GM23338 (cell line): Measurements from ENCODE around the gene KRTAP19-5. TPM values are rescaled to one million over a fixed set of nuclear protein-coding genes. Genes with fewer than 3 reads are reported as not detected.
A peak's percentile ranks its signal among the peaks of the same experiment; 100 is the strongest.

Experiments used
- ATAC-seq: fragments of 200-7000 bp; cut with Tn5 transposase; 3 replicates; pipeline ENCODE4 v1.9.1; 2020
- DNase-seq: peaks from one replicate; pipeline ENCODE4 v3.0.0-alpha.2; 2015; ENCODE audit warnings: low spot score
- H2AFZ ChIP-seq: fragments of 200-600 bp; sonication (generic); 2 replicates; pipeline ENCODE4 v1.8.0; 2016; ENCODE audit warnings: antibody characterized with exemption, mild to moderate bottlenecking, moderate library complexity
- H3F3A ChIP-seq: fragments of 200-600 bp; sonication (generic); replicated peaks from 2 replicates; pipeline ENCODE4 v1.8.0; 2017; ENCODE audit warnings: antibody characterized with exemption, mixed run types, low read depth
- H3K27ac ChIP-seq: fragments of 200-600 bp; sonication (generic); 2 replicates; pipeline ENCODE4 v1.6.1; 2016; ENCODE audit warnings: low read depth
- H3K27me3 ChIP-seq: fragments of 200-600 bp; sonication (generic); 2 replicates; pipeline ENCODE4 v1.8.0; 2016; ENCODE audit warnings: mild to moderate bottlenecking, mixed run types, moderate library complexity; ENCODE audit not compliant: insufficient read depth
- H3K36me3 ChIP-seq: fragments of 200-600 bp; sonication (generic); 2 replicates; pipeline ENCODE4 v1.8.0; 2016; ENCODE audit warnings: mild to moderate bottlenecking; ENCODE audit not compliant: insufficient read depth
- H3K4me1 ChIP-seq: fragments of 200-600 bp; sonication (generic); 2 replicates; pipeline ENCODE4 v1.8.0; 2016; ENCODE audit warnings: mild to moderate bottlenecking, moderate library complexity; ENCODE audit not compliant: insufficient read depth
- H3K4me2 ChIP-seq: fragments of 200-600 bp; sonication (generic); 2 replicates; pipeline ENCODE4 v1.7.1; 2017; ENCODE audit warnings: mixed run types
- H3K4me3 ChIP-seq: fragments of 200-600 bp; sonication (generic); 2 replicates; pipeline ENCODE4 v1.6.1; 2016; ENCODE audit warnings: mixed run types
- H3K79me2 ChIP-seq: fragments of 200-600 bp; sonication (generic); replicated peaks from 2 replicates; pipeline ENCODE4 v1.8.0; 2017; ENCODE audit warnings: mild to moderate bottlenecking; ENCODE audit not compliant: insufficient read depth
- H3K9me2 ChIP-seq: fragments of 200-600 bp; sonication (generic); 2 replicates; pipeline ENCODE4 v1.8.0; 2017; ENCODE audit not compliant: insufficient read depth
- H4K20me1 ChIP-seq: fragments of 200-600 bp; sonication (generic); replicated peaks from 2 replicates; pipeline ENCODE4 v1.8.0; 2017; ENCODE audit warnings: mild to moderate bottlenecking; ENCODE audit not compliant: insufficient read depth
- H3K27ac Mint-ChIP-seq: 2 replicates; pipeline ENCODE4 v1.8.0; 2020; ENCODE audit warnings: inconsistent platforms, mild to moderate bottlenecking, moderate library complexity, mixed read lengths
- H3K27me3 Mint-ChIP-seq: 3 replicates; pipeline ENCODE4 v1.8.0; 2022; ENCODE audit warnings: low read depth, mild to moderate bottlenecking, moderate library complexity, mixed read lengths, inconsistent platforms; ENCODE audit not compliant: insufficient read depth, poor library complexity
- H3K36me3 Mint-ChIP-seq: 3 replicates; pipeline ENCODE4 v1.8.0; 2021; ENCODE audit warnings: low read depth, mild to moderate bottlenecking, inconsistent platforms, moderate library complexity, mixed read lengths
- H3K4me1 Mint-ChIP-seq: 3 replicates; pipeline ENCODE4 v1.8.0; 2020; ENCODE audit warnings: mild to moderate bottlenecking, inconsistent platforms, mixed read lengths
- H3K4me3 Mint-ChIP-seq: 3 replicates; pipeline ENCODE4 v1.8.0; 2021; ENCODE audit warnings: moderate library complexity, mild to moderate bottlenecking, inconsistent platforms, mixed read lengths
- H3K9me3 Mint-ChIP-seq: 3 replicates; pipeline ENCODE4 v1.8.0; 2020; ENCODE audit warnings: moderate library complexity, mild to moderate bottlenecking, inconsistent platforms, mixed read lengths
- CTCF ChIP-seq, 2 experiments: fragments of 200-600 bp in 1 of 2; sonication (generic) in 1 of 2; conservative IDR thresholded peaks; 2 replicates each; pipeline versions ENCODE4 v1.5.1 to v1.6.1; 2016 to 2017; ENCODE audit warnings: antibody characterized with exemption in 2 of 2, low read depth in 2 of 2, mild to moderate bottlenecking in 2 of 2, moderate library complexity in 1 of 2
- EZH2 ChIP-seq: fragments of 200-600 bp; sonication (generic); IDR thresholded peaks from one replicate; pipeline ENCODE4 v1.8.0; 2017; ENCODE audit warnings: antibody characterized with exemption, mild to moderate bottlenecking, low read depth; ENCODE audit not compliant: unreplicated experiment
- EZH2phosphoT487 ChIP-seq: fragments of 200-600 bp; sonication (generic); IDR thresholded peaks from one replicate; pipeline ENCODE4 v1.8.1; 2018; ENCODE audit warnings: antibody characterized with exemption; ENCODE audit not compliant: unreplicated experiment
- JUNB ChIP-seq: IDR thresholded peaks from one replicate; pipeline ENCODE4 v1.6.1; 2016; ENCODE audit warnings: antibody characterized with exemption; ENCODE audit not compliant: unreplicated experiment
- POLR2AphosphoS5 ChIP-seq: IDR thresholded peaks from 2 replicates; pipeline ENCODE4 v1.6.1; 2016; ENCODE audit warnings: antibody characterized with exemption, low read depth
- REST ChIP-seq: IDR thresholded peaks from one replicate; pipeline ENCODE4 v1.6.1; 2018; ENCODE audit warnings: antibody characterized with exemption; ENCODE audit not compliant: unreplicated experiment
- STAT1 ChIP-seq: IDR thresholded peaks from one replicate; pipeline ENCODE4 v1.6.1; 2016; ENCODE audit warnings: antibody characterized with exemption; ENCODE audit not compliant: unreplicated experiment
- ZNF114 ChIP-seq: fragments of 250-450 bp; sonication (Bioruptor Pico); IDR thresholded peaks from 2 replicates; pipeline ENCODE4 v1.5.0; 2020; ENCODE audit warnings: mild to moderate bottlenecking, moderate library complexity
- ZNF462 ChIP-seq: fragments of 250-450 bp; sonication (Bioruptor Pico); IDR thresholded peaks from 2 replicates; pipeline ENCODE4 v1.5.0; 2020; ENCODE audit warnings: mild to moderate bottlenecking, moderate library complexity
- polyA plus RNA-seq: library from polyadenylated mRNA; unstranded; fragments of >200 nt; fragmentation: Nextera tagmentation; extraction: Ambion mirVana; gene quantifications from 2 replicates; pipeline ENCODE4 v1.2.1, GENCODE V29; 2016
- total RNA-seq: library from RNA; depleted of rRNA; stranded (reverse); fragments of >200 nt; shearing (Covaris generic); gene quantifications from 2 replicates; pipeline ENCODE4 v1.2.3, GENCODE V29; 2014

Gene KRTAP19-5
- total and polyA plus RNA-seq, 2 experiments from 2014 or later, result not detected

- H3K27ac Mint-ChIP-seq, result no peak within 1 kb of the TSS; the same call in 1 of the 2 replicates
- ATAC-seq (no peak), DNase-seq (peak; percentile 6)
Measured at GRCh38 chr21:30491963-30492428, 9.9 kb downstream of the KRTAP19-5 start, which contains the start of gene KRTAP19-3. Gene KRTAP19-3 (minus strand): TSS chr21:30492013. CDS start chr21:30491957, 56 bp downstream.

More at GRCh38 chr21:30491963-30492428, 9.9 kb downstream of the KRTAP19-5 start, which contains the start of gene KRTAP19-3:
- Histone ChIP-seq H4K20me1 (no peaks in the 10 kb centered on the region), H3K4me1 (no peaks in the 10 kb centered on the region), H3K4me3 (no peak within 1 kb of the TSS), H2AFZ (no peak within 1 kb of the TSS), H3K79me2 (no peaks in the 10 kb centered on the region), H3K36me3 (no peaks in the 10 kb centered on the region), H3K9me2 (no peaks in the 10 kb centered on the region), H3K27ac (no peak within 1 kb of the TSS), H3K4me2 (no peak within 1 kb of the TSS), H3K27me3 (no peaks in the 10 kb centered on the region), H3F3A (no peaks in the 10 kb centered on the region)
- Mint-ChIP-seq H3K4me1 (no peaks in the 10 kb centered on the region), H3K4me3 (no peak within 1 kb of the TSS), H3K9me3 (peaks cover 19% of the 10 kb centered on the region), H3K36me3 (peaks cover 8% of the 10 kb centered on the region; the same call in 2 of the 3 replicates), H3K27me3 (peaks cover under 1% of the 10 kb centered on the region)
- TF ChIP-seq POLR2AphosphoS5, result no peak
- no peak for TF ChIP-seq ZNF462 (CRISPR knock-in tag)
- TF ChIP-seq ZNF114 (CRISPR knock-in tag), result no peak
- no peak for TF ChIP-seq EZH2
- no peak for TF ChIP-seq EZH2phosphoT487
- TF ChIP-seq CTCF (conservative IDR thresholded peaks at IDR 0.05; ENCODE audit: low read depth in 2 of 2), result no peak
- TF ChIP-seq REST, result no peak
- TF ChIP-seq JUNB, result no peak
- no peak for TF ChIP-seq STAT1
